Neuronal stem cell (in vitro differentiated cells): ENCODE data around the gene EXOC3.

Experiments used
- DNase-seq: peaks from one replicate; pipeline ENCODE4 v3.0.0-alpha.2; 2013; ENCODE audit warnings: low spot score
- H2AFZ ChIP-seq: one replicate; pipeline ENCODE4 v1.6.1; 2013; ENCODE audit warnings: mild to moderate bottlenecking, low read length, inconsistent platforms
- H2AK5ac ChIP-seq: 2 replicates; pipeline ENCODE4 v1.6.1; 2013; ENCODE audit warnings: low read depth, mild to moderate bottlenecking, inconsistent platforms, low read length, moderate library complexity, mixed read lengths
- H2BK120ac ChIP-seq: 2 replicates; pipeline ENCODE4 v1.6.1; 2013; ENCODE audit warnings: low read depth, mild to moderate bottlenecking, inconsistent platforms, low read length, moderate library complexity, mixed read lengths
- H2BK12ac ChIP-seq: one replicate; pipeline ENCODE4 v1.6.1; 2013; ENCODE audit warnings: low read length, inconsistent platforms
- H2BK15ac ChIP-seq: 2 replicates; pipeline ENCODE4 v1.6.1; 2013; ENCODE audit warnings: mild to moderate bottlenecking, low read length, inconsistent platforms, mixed read lengths
- H2BK5ac ChIP-seq: one replicate; pipeline ENCODE4 v1.6.1; 2013; ENCODE audit warnings: inconsistent platforms, mild to moderate bottlenecking, low read length, moderate library complexity
- H3K14ac ChIP-seq: one replicate; pipeline ENCODE4 v1.6.1; 2013; ENCODE audit warnings: low read length, inconsistent platforms
- H3K18ac ChIP-seq: 2 replicates; pipeline ENCODE4 v1.6.1; 2013; ENCODE audit warnings: low read length, inconsistent platforms
- H3K23ac ChIP-seq: 2 replicates; pipeline ENCODE4 v1.6.1; 2013; ENCODE audit warnings: low read depth, mild to moderate bottlenecking, mixed read lengths, low read length, inconsistent platforms; ENCODE audit not compliant: poor library complexity
- H3K27ac ChIP-seq: replicated peaks from 3 replicates; pipeline ENCODE4 v1.5.1; 2013; ENCODE audit warnings: low read length, inconsistent platforms
- H3K27me3 ChIP-seq, 3 experiments: 2 replicates each; pipeline ENCODE4 v1.6.1; 2013; ENCODE audit warnings: low read length in 3 of 3, mild to moderate bottlenecking in 2 of 3, inconsistent platforms in 1 of 3, low read depth in 1 of 3, mixed read lengths in 1 of 3, moderate library complexity in 1 of 3; ENCODE audit not compliant: control insufficient read depth in 3 of 3, insufficient read depth in 3 of 3
- H3K36me3 ChIP-seq, 2 donors: replicated peaks in 1 of 2; 2 replicates each; pipeline ENCODE4 v1.6.1; 2013; ENCODE audit warnings: low read length in 2 of 2; ENCODE audit not compliant: control insufficient read depth in 2 of 2, insufficient read depth in 2 of 2
- H3K4ac ChIP-seq: 2 replicates; pipeline ENCODE4 v1.6.1; 2013; ENCODE audit warnings: inconsistent platforms, mild to moderate bottlenecking, low read length, moderate library complexity
- H3K4me1 ChIP-seq, 2 donors: 1 replicate in 1 of 2; 2 replicates in 1 of 2; pipeline ENCODE4 v1.6.1; 2013; ENCODE audit warnings: low read length in 2 of 2, low read depth in 1 of 2; ENCODE audit not compliant: control insufficient read depth in 2 of 2, insufficient read depth in 1 of 2
- H3K4me2 ChIP-seq: one replicate; pipeline ENCODE4 v1.6.1; 2013; ENCODE audit warnings: mild to moderate bottlenecking, low read length, inconsistent platforms; ENCODE audit not compliant: insufficient read depth, poor library complexity, severe bottlenecking
- H3K4me3 ChIP-seq, 2 donors: 2 replicates each; pipeline ENCODE4 v1.5.1; 2013; ENCODE audit warnings: low read length in 2 of 2, mild to moderate bottlenecking in 2 of 2, inconsistent platforms in 1 of 2, moderate library complexity in 1 of 2
- H3K79me1 ChIP-seq: one replicate; pipeline ENCODE4 v1.6.1; 2013; ENCODE audit warnings: low read depth, mild to moderate bottlenecking, inconsistent platforms, low read length, moderate library complexity
- H3K9ac ChIP-seq: one replicate; pipeline ENCODE4 v1.6.1; 2013; ENCODE audit warnings: mild to moderate bottlenecking, low read depth, low read length, inconsistent platforms; ENCODE audit not compliant: poor library complexity
- H3K9me3 ChIP-seq, 2 donors: replicated peaks in 1 of 2; 2 replicates each; pipeline versions ENCODE3 to v1.6.1; 2013; ENCODE audit warnings: low read length in 2 of 2, mild to moderate bottlenecking in 2 of 2, inconsistent platforms in 1 of 2, low read depth in 1 of 2, mixed read lengths in 1 of 2, moderate library complexity in 1 of 2; ENCODE audit not compliant: control insufficient read depth in 2 of 2, insufficient read depth in 1 of 2
- H4K8ac ChIP-seq: one replicate; pipeline ENCODE4 v1.6.1; 2013; ENCODE audit warnings: low read depth, mild to moderate bottlenecking, inconsistent platforms, low read length, moderate library complexity
- H4K91ac ChIP-seq: one replicate; pipeline ENCODE4 v1.6.1; 2013; ENCODE audit warnings: low read length, low read depth, mild to moderate bottlenecking, inconsistent platforms; ENCODE audit not compliant: poor library complexity
- WGBS, 2 donors: extraction: QIAGEN DNeasy Blood & Tissue Kit; methylation state at CpG; one replicate each; pipeline ENCODE4 v1.1.7; 2013; ENCODE audit warnings: missing lambda C conversion rate in 2 of 2, mixed read lengths in 1 of 2; ENCODE audit not compliant: insufficient read length in 2 of 2, insufficient replicate concordance in 1 of 2; ENCODE audit errors: extremely low coverage in 2 of 2; 5-methylcytosine and 5-hydroxymethylcytosine counted together

EXOC3 gene

GRCh38 chr5:435156-435790 is 7.7 kb upstream of the EXOC3 start:
- no CpG with 5 or more reads among the region's 27 CpGs for WGBS, 2 donors
- Histone ChIP-seq H4K91ac (no peak overlapping the region), H3K9ac (no peak overlapping the region), H2BK5ac (no peak overlapping the region), H3K27me3 (peaks cover 0 to 4% (median 0%) of the 10 kb centered on the region in 3 experiments), H3K79me1 (peaks cover 3% of the 10 kb centered on the region), H3K18ac (no peak overlapping the region), H3K27ac (no peak overlapping the region), H2AFZ (no peak overlapping the region), H3K4ac (no peak overlapping the region), H2BK120ac (no peak overlapping the region), H3K9me3 (no peaks in the 10 kb centered on the region), H3K23ac (peak overlapping the region; percentile 68), H3K4me3 (no peak overlapping the region), H2BK12ac (no peak overlapping the region), H2BK15ac (no peak overlapping the region), H2AK5ac (no peak overlapping the region), H3K36me3 (no peaks in the 10 kb centered on the region), H4K8ac (no peak overlapping the region), H3K4me2 (no peak overlapping the region), H3K14ac (no peak overlapping the region), H3K4me1 (peaks cover 0 to 19% of the 10 kb centered on the region in 2 donors)
- no peak for DNase-seq

- Histone ChIP-seq H2AK5ac (peak overlapping the region; percentile 58), H2BK5ac (no peak overlapping the region), H3K9ac (peak overlapping the region; percentile 12), H2AFZ (no peak overlapping the region), H2BK15ac (no peak overlapping the region), H3K4me1 (peaks cover 0 to 26% of the 10 kb centered on the region in 2 donors), H3K23ac (peak overlapping the region; percentile 12), H3K14ac (no peak overlapping the region), H4K8ac (no peak overlapping the region), H3K27me3 (peaks cover 0 to 4% (median 0%) of the 10 kb centered on the region in 3 experiments), H2BK120ac (peak overlapping the region; percentile 50), H3K27ac (no peak overlapping the region), H3K4ac (no peak overlapping the region), H2BK12ac (no peak overlapping the region), H3K36me3 (no peaks in the 10 kb centered on the region), H3K18ac (peak overlapping the region; percentile 27), H3K4me3 (no peak overlapping the region), H3K4me2 (no peak overlapping the region), H3K79me1 (peaks cover 3% of the 10 kb centered on the region), H3K9me3 (peaks cover 0 to 3% of the 10 kb centered on the region in 2 donors), H4K91ac (no peak overlapping the region)
- DNase-seq, result no peak
- WGBS, 2 donors, result no CpG with 5 or more reads among the region's 18 CpGs
These were observed 6.9 kb upstream of the EXOC3 start for GRCh38 chr5:435961-436640.

GRCh38 chr5:436641-436975 is 6.4 kb upstream of the EXOC3 start:
- no peak overlapping the region for H3K23ac ChIP-seq
- H3K27me3 ChIP-seq, result peaks cover 0 to 4% (median 0%) of the 10 kb centered on the region in 3 experiments
- H3K14ac ChIP-seq, result no peak overlapping the region
- no peak overlapping the region for H2AFZ ChIP-seq
- no peak overlapping the region for H2BK5ac ChIP-seq
- WGBS, 2 donors, result no CpG with 5 or more reads among the region's 5 CpGs
- H2BK15ac ChIP-seq, result no peak overlapping the region
- H4K8ac ChIP-seq, result no peak overlapping the region
- no peak for DNase-seq
- H3K9ac ChIP-seq, result peak overlapping the region; percentile 12
- peaks cover 0 to 3% of the 10 kb centered on the region in 2 donors for H3K9me3 ChIP-seq
- peaks cover 3% of the 10 kb centered on the region for H3K79me1 ChIP-seq
- no peak overlapping the region for H3K4ac ChIP-seq
- no peak overlapping the region for H3K4me3 ChIP-seq
- H2BK120ac ChIP-seq, result peak overlapping the region; percentile 50
- peak overlapping the region; percentile 58 for H2AK5ac ChIP-seq
- H2BK12ac ChIP-seq, result no peak overlapping the region
- no peak overlapping the region for H3K27ac ChIP-seq
- no peak overlapping the region for H3K4me2 ChIP-seq
- peaks cover 0 to 26% of the 10 kb centered on the region in 2 donors for H3K4me1 ChIP-seq
- no peaks in the 10 kb centered on the region for H3K36me3 ChIP-seq
- H4K91ac ChIP-seq, result no peak overlapping the region
- H3K18ac ChIP-seq, result peak overlapping the region; percentile 27

- peak overlapping the region; percentile 94 for H2BK12ac ChIP-seq
- WGBS, 2 donors, result no CpG with 5 or more reads among the region's 18 CpGs
- H3K18ac ChIP-seq, result peak overlapping the region; percentile 38
- H3K9ac ChIP-seq, result no peak overlapping the region
- H2BK5ac ChIP-seq, result no peak overlapping the region
- H2AK5ac ChIP-seq, result peak overlapping the region; percentile 70
- no peak overlapping the region for H2BK120ac ChIP-seq
- H3K4me3 ChIP-seq, result no peak overlapping the region
- H3K23ac ChIP-seq, result peak overlapping the region; percentile 91
- H4K91ac ChIP-seq, result peak overlapping the region; percentile 75
- peak overlapping the region; percentile 59 for H2BK15ac ChIP-seq
- peaks cover 4 to 29% of the 10 kb centered on the region in 2 donors for H3K4me1 ChIP-seq
- no peaks in the 10 kb centered on the region for H3K36me3 ChIP-seq
- DNase-seq, result no peak
- H2AFZ ChIP-seq, result peak overlapping the region; percentile 50
- H3K4ac ChIP-seq, result peak overlapping the region; percentile 23
- H3K27me3 ChIP-seq, result peaks cover 0 to 4% (median 0%) of the 10 kb centered on the region in 3 experiments
- H3K79me1 ChIP-seq, result peaks cover 4% of the 10 kb centered on the region
- peak overlapping the region; percentile 72 for H4K8ac ChIP-seq
- H3K14ac ChIP-seq, result peak overlapping the region; percentile 89
- H3K27ac ChIP-seq, result no peak overlapping the region
- peaks cover 0 to 3% of the 10 kb centered on the region in 2 donors for H3K9me3 ChIP-seq
- no peak overlapping the region for H3K4me2 ChIP-seq
These were observed 5.7 kb upstream of the EXOC3 start for GRCh38 chr5:437281-437771.
